Left renal cortex interstitium (tissue), 4 donors: ENCODE results near the gene ZBTB32. TPM values are rescaled to one million over a fixed set of nuclear protein-coding genes. Genes with fewer than 3 reads are reported as not detected.

ENCODE experiments used
- polyA plus RNA-seq, 4 donors: library from polyadenylated mRNA; unstranded; fragments of 120-200 nt; gene quantifications; one replicate each; pipeline ENCODE4 v1.2.1, GENCODE V29; 2013; ENCODE audit not compliant: insufficient read length in 4 of 4

ZBTB32 gene
- polyA plus RNA-seq, 4 donors = 0.17 to 0.91 (median 0.44) TPM

Other genes starting within 250 kb of the ZBTB32 start
- 1 to 10 TPM in 2 of 4 donors, under 1 TPM in 2; 0.48 to 2.1 (median 0.85) TPM for gene KRTDAP, start 214.1 kb upstream of the ZBTB32 start, polyA plus RNA-seq
- gene DMKN, start 190.9 kb upstream of the ZBTB32 start, polyA plus RNA-seq = 100 to 1,000 TPM in 2 of 4 donors, 10 to 100 TPM in 2; 69.7 to 135 (median 107) TPM
- gene SBSN, start 176.2 kb upstream of the ZBTB32 start, polyA plus RNA-seq = under 1 TPM in 3 of 4 donors, not detected in 1; 0.10 to 0.24 (median 0.21) TPM
- not detected for gene GAPDHS, start 171.1 kb upstream of the ZBTB32 start, polyA plus RNA-seq
- 100 to 1,000 TPM in 2 of 4 donors, 10 to 100 TPM in 2; 80.6 to 113 (median 93.9) TPM for gene TMEM147, start 158.9 kb upstream of the ZBTB32 start, polyA plus RNA-seq
- under 1 TPM in 1 of 4 donors, not detected in 3; 0.05 TPM for gene ATP4A, start 140.9 kb upstream of the ZBTB32 start, polyA plus RNA-seq
- gene PMIS2, start 118.4 kb upstream of the ZBTB32 start, polyA plus RNA-seq = not detected
- 10 to 100 TPM; 18.2 to 30.9 (median 26.9) TPM for gene HAUS5, start 91.8 kb upstream of the ZBTB32 start, polyA plus RNA-seq
- gene RBM42, start 75.5 kb upstream of the ZBTB32 start, polyA plus RNA-seq = 10 to 100 TPM; 57.1 to 94.4 (median 73.3) TPM
- 1 to 10 TPM; 1.1 to 3.6 (median 2.6) TPM for gene ETV2, start 62.8 kb upstream of the ZBTB32 start, polyA plus RNA-seq
- 100 to 1,000 TPM; 302 to 435 (median 348) TPM for gene COX6B1, start 56.2 kb upstream of the ZBTB32 start, polyA plus RNA-seq
- gene UPK1A, start 38.0 kb upstream of the ZBTB32 start, polyA plus RNA-seq = 10 to 100 TPM in 3 of 4 donors, 1 to 10 TPM in 1; 9.8 to 26.7 (median 15.8) TPM
- 10 to 100 TPM; 24.2 to 42.6 (median 34.2) TPM for gene KMT2B, start 13.4 kb downstream of the ZBTB32 start, polyA plus RNA-seq
- 1 to 10 TPM; 2.8 to 4.6 (median 3.7) TPM for gene IGFLR1, start 37.9 kb downstream of the ZBTB32 start, polyA plus RNA-seq
- gene U2AF1L4, start 40.9 kb downstream of the ZBTB32 start, polyA plus RNA-seq = 10 to 100 TPM; 15.7 to 21.8 (median 19.7) TPM
- gene PSENEN, start 41.1 kb downstream of the ZBTB32 start, polyA plus RNA-seq = 10 to 100 TPM; 54.5 to 78.6 (median 66.5) TPM
- 10 to 100 TPM; 11.5 to 13.0 (median 12.4) TPM for gene LIN37, start 44.0 kb downstream of the ZBTB32 start, polyA plus RNA-seq
- gene HSPB6, start 52.5 kb downstream of the ZBTB32 start, polyA plus RNA-seq = 10 to 100 TPM; 19.4 to 32.3 (median 25.1) TPM
- gene PROSER3, start 53.6 kb downstream of the ZBTB32 start, polyA plus RNA-seq = 10 to 100 TPM; 11.5 to 28.6 (median 18.2) TPM
- gene ARHGAP33, start 71.0 kb downstream of the ZBTB32 start, polyA plus RNA-seq = 10 to 100 TPM; 10.9 to 53.7 (median 30.0) TPM
- 10 to 100 TPM; 24.2 to 60.6 (median 39.9) TPM for gene PRODH2, start 108.3 kb downstream of the ZBTB32 start, polyA plus RNA-seq
- 100 to 1,000 TPM; 101 to 226 (median 168) TPM for gene NPHS1, start 147.9 kb downstream of the ZBTB32 start, polyA plus RNA-seq
- gene KIRREL2, start 152.4 kb downstream of the ZBTB32 start, polyA plus RNA-seq = 10 to 100 TPM in 3 of 4 donors, 1 to 10 TPM in 1; 7.7 to 12.8 (median 11.5) TPM
- gene APLP1, start 164.0 kb downstream of the ZBTB32 start, polyA plus RNA-seq = 10 to 100 TPM; 19.3 to 32.8 (median 28.3) TPM
- 1 to 10 TPM; 1.3 to 6.0 (median 4.1) TPM for gene NFKBID, start 196.0 kb downstream of the ZBTB32 start, polyA plus RNA-seq
- 1 to 10 TPM; 3.0 to 4.5 (median 3.4) TPM for gene HCST, start 198.0 kb downstream of the ZBTB32 start, polyA plus RNA-seq
- 10 to 100 TPM in 2 of 4 donors, 1 to 10 TPM in 2; 8.2 to 13.5 (median 11.1) TPM for gene TYROBP, start 203.7 kb downstream of the ZBTB32 start, polyA plus RNA-seq
- 10 to 100 TPM in 3 of 4 donors, 1 to 10 TPM in 1; 8.6 to 19.9 (median 14.3) TPM for gene LRFN3, start 231.8 kb downstream of the ZBTB32 start, polyA plus RNA-seq